ENCODE data around the gene MAPKAPK5.
"Not testable (repeated sequence)": the region's sequence is repeated elsewhere in the genome, so short reads cannot be mapped to it uniquely, and the experiment has no call there.

The MAPKAPK5 gene

DNA sequence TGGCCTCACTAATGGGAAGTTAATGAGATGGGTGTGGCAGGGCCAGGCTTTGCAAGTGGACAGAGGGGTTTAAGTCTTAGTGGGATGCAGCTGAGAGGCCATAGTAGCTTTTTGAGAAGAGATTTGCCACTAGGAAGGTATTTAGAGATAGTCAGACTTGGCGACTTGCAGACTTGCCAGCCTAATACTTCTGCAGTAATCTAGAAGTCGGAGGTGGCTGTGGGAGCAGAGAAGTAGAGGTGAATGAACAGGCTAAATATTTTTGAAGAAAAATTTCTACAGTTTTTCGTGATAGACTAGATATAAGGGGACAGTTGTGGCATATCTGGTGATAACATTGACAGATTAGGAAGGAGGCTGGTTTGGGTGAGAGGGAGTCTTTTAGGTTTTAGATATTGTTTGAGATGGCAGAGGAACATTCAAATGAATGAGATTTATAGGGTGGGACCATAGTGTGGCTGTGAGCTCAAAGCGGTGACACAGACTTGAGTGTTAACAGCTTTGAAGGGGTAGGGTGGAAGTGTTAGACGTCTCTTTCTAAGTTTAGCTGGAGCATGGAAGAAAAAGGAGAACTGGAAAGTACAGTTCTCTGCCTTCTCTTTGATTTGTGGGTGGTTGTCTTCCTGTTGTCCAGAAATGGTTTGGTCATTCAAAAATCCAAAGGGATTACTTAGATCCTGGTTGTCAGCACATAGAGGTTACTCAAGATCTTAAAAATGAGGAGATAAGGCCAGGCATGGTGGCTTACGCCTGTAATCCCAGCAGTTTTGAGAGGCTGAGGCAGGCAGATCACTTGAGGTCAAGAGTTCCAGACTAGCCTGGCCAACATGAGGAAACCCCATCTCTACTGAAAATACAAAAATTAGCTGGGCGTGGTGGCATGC lies 44.9 kb downstream of the MAPKAPK5 start:
- no peak for DNase-seq (ENCODE audit: low read depth in 2 of 2)

DNA sequence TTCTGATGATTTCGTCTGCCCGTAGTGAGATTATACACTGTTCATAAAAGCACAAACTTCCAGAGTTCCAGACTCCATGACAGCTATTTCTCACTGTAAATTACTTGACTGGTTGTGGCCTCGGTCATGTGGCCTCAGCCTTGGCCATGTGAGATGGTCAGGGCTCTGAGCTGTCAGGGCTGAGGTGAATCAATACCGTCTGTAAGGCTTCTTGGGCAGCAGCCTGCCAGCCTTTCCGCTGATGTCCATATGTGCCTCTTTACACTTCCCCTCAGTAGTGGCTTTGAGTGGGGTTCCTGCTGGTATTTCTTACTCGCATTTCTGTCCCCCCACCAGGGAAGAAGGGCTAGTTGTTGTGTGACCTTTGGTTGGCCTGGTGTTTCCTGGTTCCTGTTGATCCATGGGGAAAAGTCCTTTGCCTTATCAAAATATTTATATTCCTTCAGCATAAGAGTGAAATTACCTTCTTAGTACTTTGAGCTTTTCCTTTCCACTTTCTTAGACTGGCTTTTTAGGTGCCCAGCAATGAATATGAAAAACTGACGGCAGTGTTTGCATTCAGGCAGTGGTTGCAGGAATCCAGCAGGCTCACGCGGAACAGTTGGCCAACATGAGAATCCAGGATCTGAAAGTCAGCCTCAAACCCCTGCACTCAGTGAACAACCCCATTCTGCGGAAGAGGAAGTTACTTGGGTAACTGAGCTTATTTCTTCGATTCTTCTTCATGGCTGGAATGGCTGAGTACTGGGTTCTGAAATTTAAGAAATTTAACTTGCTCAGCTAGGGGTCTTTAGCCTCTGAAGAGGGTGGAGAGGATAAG lies 46.1 kb downstream of the MAPKAPK5 start:
- no peak for DNase-seq (ENCODE audit: low read depth in 2 of 2)

- no peak for DNase-seq (ENCODE audit: low read depth in 2 of 2)
Observed at GRCh38 chr12:111893287-111893686, 51.3 kb downstream of the MAPKAPK5 start.

GRCh38 chr12:111894556-111894955 lies 52.5 kb downstream of the MAPKAPK5 start:
- no peak for DNase-seq (ENCODE audit: low read depth in 2 of 2)

DNA sequence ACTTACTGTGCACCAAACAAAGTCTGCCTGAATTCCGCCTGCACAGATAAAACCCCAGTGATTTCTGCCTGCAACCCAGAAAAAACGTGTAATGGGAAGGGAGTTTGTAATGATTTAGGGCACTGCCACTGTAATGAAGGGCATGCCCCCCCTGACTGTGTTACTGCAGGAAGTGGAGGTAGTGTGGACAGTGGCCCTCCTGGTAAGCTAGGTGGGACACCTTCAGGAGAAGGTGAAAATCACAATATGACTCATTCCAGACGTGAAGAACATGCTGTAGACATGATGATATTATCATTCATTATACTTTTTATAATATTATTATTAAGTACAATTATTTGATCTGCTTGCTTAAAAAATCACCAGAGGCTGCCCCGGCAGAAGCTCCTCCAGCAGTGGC lies 59.2 kb downstream of the MAPKAPK5 start:
- no peak for DNase-seq (ENCODE audit: low read depth in 2 of 2)

DNA sequence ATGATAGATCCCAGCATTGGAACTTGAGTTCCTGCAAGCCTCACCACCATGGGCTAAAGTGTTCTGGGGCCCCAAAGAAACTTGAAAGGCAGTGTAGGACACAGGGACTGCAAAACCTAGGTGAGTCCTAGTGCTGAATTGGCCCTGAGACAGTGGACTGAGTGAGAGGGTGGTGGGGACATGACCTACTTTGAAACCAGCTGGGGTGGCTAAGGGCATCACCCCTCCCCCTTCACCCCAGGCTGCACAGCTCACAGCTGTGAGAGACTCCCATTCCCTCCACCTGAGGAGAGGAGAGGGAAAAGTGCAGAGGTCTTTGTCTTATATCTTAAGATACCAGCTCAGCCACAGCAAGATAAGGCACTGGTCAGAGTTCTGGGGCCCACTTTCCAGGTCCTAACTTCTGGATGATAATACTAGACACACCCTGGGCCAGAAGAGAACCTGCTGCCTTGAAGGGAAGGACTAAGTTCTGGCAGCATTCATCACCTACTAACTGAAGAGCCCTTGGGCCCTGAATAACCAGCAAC lies 62.5 kb downstream of the MAPKAPK5 start:
- no peak for DNase-seq (ENCODE audit: low read depth in 2 of 2)

DNA sequence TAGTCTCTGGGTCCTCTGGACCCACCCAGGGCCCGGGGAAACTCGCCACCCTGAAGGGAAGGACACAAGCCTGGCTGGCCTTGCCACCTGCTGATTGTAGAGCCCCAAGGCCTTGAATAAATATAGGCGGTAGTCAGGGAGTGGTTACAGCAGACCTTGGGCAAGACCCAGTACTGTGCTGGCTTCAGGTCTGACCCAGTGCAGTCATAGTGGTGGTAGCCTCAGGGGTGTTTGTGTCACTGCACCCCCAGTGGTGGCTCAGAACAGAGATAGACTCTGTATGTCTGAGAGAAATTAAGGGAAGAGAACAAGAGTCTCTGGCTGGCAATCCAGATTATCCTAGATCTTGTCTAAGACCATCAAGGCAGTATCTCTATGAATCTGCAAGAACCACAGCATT lies 63.5 kb downstream of the MAPKAPK5 start:
- DNase-seq (ENCODE audit: low read depth in 2 of 2) = no peak

DNA sequence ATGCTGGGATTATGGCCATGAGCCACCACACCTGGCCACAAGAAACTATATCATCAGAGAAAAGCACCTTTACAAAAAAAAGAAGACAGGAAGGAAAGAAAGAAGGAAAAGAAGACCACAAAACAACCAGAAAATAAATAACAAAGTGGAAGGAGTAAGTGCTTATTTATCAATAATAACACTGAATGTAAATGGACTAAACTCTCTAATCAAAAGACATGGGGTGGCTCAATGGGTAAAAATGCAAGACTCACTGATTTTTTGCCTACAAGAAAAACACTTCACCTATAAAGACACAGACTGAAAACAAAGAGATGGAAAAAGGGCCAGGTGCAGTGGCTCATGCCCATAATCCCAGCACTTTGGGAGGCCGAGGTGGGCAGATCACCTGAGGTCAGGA lies 65.7 kb downstream of the MAPKAPK5 start:
- DNase-seq (ENCODE audit: low read depth in 2 of 2) = no peak

GRCh38 chr12:111925171-111925570 lies 83.1 kb downstream of the MAPKAPK5 start:
- DNase-seq (ENCODE audit: low read depth in 2 of 2) = no peak

DNA sequence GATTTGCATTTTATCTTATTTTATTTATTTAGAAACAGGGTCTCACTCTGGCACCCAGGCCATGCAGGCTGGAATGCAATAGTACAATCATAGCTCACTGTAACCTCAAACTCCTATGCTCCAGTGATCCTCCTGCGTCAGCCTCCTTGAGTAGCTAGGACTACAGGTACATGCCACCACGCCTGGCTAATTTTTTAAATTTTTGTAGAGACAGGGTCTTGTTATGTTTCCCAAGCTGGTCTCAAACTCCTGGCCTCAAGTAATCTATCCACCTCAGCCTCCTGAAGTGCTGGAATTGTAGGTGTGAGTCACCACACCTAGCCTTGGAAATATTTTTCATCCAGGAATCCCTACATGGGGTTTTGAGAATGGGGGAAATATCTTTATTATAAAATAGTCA lies 84.6 kb downstream of the MAPKAPK5 start:
- no peak for DNase-seq (ENCODE audit: low read depth in 2 of 2)

DNA sequence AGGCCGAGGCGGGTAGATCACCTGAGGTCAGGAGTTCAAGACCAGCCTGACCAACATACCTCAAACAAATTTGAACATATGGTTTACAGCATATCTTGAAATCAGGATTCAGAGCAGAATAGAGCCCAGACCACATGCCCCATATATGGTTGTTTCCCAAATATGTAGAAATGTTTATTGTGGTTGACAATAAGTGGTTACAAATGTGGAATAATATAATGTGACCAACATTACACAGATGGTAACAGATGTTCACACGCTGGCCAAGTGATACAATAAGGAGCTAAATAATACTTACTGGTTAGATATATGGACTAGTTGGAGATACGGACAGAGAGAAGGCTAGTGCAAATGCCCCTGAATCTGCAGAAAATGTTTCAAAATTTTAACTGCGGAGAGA lies 85.3 kb downstream of the MAPKAPK5 start:
- no peak for DNase-seq (ENCODE audit: low read depth in 2 of 2)

DNA sequence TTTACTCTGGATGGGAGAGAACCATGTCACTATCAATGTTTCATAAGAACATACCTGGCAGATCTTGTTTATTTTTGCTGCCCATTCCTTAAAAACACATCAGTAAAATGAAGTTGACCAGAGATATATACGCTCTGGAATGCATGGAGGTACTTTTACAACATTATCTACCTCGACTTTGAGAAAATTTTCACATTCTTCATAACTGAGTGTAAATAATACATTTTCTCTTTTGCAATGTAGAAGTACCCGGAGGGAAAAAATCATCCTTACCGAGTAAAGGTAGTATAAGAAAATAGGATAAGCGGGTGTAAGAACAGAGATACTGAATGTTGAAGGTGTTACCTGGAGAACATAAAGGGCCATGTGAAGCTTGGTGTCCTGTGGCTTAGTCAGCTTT lies 90.2 kb downstream of the MAPKAPK5 start:
- no peak for DNase-seq (ENCODE audit: low read depth in 2 of 2)

- DNase-seq (ENCODE audit: low read depth in 2 of 2) = no peak
Observed at GRCh38 chr12:111936869-111937268, 94.8 kb downstream of the MAPKAPK5 start.

DNA sequence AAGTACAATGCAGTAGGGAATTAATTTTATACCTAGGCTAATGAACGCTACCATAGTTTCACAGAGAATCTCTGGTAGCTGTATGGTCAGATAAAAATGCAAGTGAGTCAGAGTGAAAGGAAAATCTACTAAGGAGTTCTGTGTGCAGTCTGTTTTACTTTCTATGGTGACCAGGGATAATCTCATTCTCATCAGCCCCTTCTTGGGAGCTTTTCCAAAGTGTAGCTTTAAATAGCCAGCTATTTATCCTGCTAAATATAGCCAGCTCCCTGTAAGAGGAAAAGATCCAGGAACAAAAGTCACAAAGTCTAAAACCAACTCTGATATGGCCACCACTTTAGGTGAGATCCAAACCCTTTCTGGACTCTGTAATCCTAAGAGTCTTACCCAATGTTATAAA lies 95.4 kb downstream of the MAPKAPK5 start:
- no peak for DNase-seq (ENCODE audit: low read depth in 2 of 2)

- DNase-seq (ENCODE audit: low read depth in 2 of 2) = no peak
Observed at GRCh38 chr12:111942557-111942956, 100.5 kb downstream of the MAPKAPK5 start.

GRCh38 chr12:111943929-111944328 lies 101.9 kb downstream of the MAPKAPK5 start:
- no peak for DNase-seq (ENCODE audit: low read depth in 2 of 2)

DNA sequence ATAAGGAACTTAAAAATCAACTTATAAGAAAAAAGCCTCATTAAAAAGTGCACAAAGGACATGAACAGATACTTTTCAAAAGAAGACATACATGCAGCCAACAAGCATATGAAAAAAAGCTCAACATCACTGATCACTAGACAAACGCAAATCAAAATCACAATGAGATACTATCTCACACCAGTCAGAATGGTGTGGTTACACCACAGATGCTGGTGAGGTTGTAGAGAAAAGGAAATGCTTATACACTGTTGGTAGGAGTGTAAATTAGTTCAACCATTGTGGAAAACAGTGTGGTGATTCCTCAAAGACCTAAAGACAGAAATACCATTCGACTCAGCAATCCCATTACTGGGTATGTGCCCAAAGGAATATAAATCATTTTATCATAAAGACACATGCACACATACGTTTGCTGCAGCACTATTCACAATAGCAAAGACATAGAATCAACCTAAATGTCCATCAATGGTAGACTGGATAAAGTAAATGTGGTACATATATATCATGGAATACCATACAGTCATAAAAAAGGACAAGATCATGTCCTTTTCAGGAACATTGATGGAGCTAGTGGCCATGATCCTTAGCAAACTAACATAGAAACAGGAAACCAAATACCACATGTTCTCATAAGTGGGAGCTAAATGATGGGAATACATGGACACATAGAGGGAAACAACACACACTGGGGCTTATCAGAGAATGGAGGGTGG lies 109.1 kb downstream of the MAPKAPK5 start:
- DNase-seq (ENCODE audit: low read depth in 2 of 2) = not testable (repeated sequence)

Data from activated CD8-positive, alpha-beta memory T cell treated with anti-CD3 and anti-CD28 coated beads for 4 hours (primary cell).